PC-3 (cell line): Measurements from ENCODE around the gene KCNJ11. TPM values are rescaled to one million over a fixed set of nuclear protein-coding genes. Genes with fewer than 3 reads are reported as not detected.

ENCODE experiments used
- ATAC-seq: fragments of 200-7000 bp; cut with Tn5 transposase; 2 replicates; pipeline ENCODE4 v1.9.1; 2020; ENCODE audit warnings: mild to moderate bottlenecking, moderate library complexity
- BruUV-seq: library from RNA; stranded (reverse); fragments of 400-500 nt; replicated peaks from 2 replicates; lab custom pipeline; 2021; lab: Mats Ljungman, UMichigan
- CTCF ChIA-PET: fragments of 300-600 bp; sonication (Branson Sonifier 250); formaldehyde crosslinking; loops from one replicate; lab custom pipeline; 2022; ENCODE audit warnings: antibody characterized with exemption; lab: Charles Lee
- POLR2A ChIA-PET: fragments of 300-600 bp; sonication (Branson Sonifier 250); formaldehyde crosslinking; loops from one replicate; lab custom pipeline; 2022; ENCODE audit warnings: antibody characterized with exemption; ENCODE audit not compliant: unreplicated experiment; lab: Charles Lee
- DNase-seq: peaks from one replicate; pipeline ENCODE4 v3.0.0-alpha.2; 2015
- H2AFZ ChIP-seq: fragments of 300-600 bp; sonication (generic); 2 replicates; pipeline ENCODE4 v1.6.0; 2016; ENCODE audit warnings: antibody characterized with exemption, low read length
- H3F3A ChIP-seq: fragments of 300-600 bp; sonication (generic); one replicate; pipeline ENCODE4 v1.6.0; 2017; ENCODE audit warnings: antibody characterized with exemption, low read length, control low read depth, mild to moderate bottlenecking; ENCODE audit not compliant: unreplicated experiment
- H3K27ac ChIP-seq: fragments of 300-600 bp; sonication (generic); 2 replicates; pipeline ENCODE4 v1.5.1; 2016; ENCODE audit warnings: mild to moderate bottlenecking, low read length
- H3K27me3 ChIP-seq: fragments of 300-600 bp; sonication (generic); 2 replicates; pipeline ENCODE4 v1.6.1; 2016; ENCODE audit warnings: low read length, mixed read lengths
- H3K36me3 ChIP-seq: fragments of 300-600 bp; sonication (generic); 2 replicates; pipeline ENCODE4 v1.6.1; 2016; ENCODE audit warnings: low read depth, mixed run types, low read length, mixed read lengths
- H3K4me1 ChIP-seq: fragments of 300-600 bp; sonication (generic); 2 replicates; pipeline ENCODE4 v1.5.1; 2016; ENCODE audit warnings: low read length; ENCODE audit not compliant: insufficient read depth
- H3K4me2 ChIP-seq: fragments of 300-600 bp; sonication (generic); 2 replicates; pipeline ENCODE4 v1.6.0; 2016; ENCODE audit warnings: low read length
- H3K4me3 ChIP-seq: fragments of 300-600 bp; sonication (generic); 2 replicates; pipeline ENCODE4 v1.5.1; 2016; ENCODE audit warnings: mild to moderate bottlenecking, low read length, mixed read lengths
- H3K79me2 ChIP-seq: fragments of 300-600 bp; sonication (generic); 2 replicates; pipeline ENCODE4 v1.6.1; 2017; ENCODE audit warnings: low read length, mixed read lengths
- H3K9ac ChIP-seq: fragments of 300-600 bp; sonication (generic); 2 replicates; pipeline ENCODE4 v1.6.0; 2016; ENCODE audit warnings: mild to moderate bottlenecking, low read length
- H3K9me2 ChIP-seq: fragments of 300-600 bp; sonication (generic); replicated peaks from 2 replicates; pipeline ENCODE4 v1.6.1; 2016; ENCODE audit warnings: mixed run types, low read length, mixed read lengths
- H3K9me3 ChIP-seq: fragments of 300-600 bp; sonication (generic); 2 replicates; pipeline ENCODE4 v1.6.1; 2016; ENCODE audit warnings: low read length, mixed read lengths
- H4K20me1 ChIP-seq: fragments of 300-600 bp; sonication (generic); 2 replicates; pipeline ENCODE4 v1.6.1; 2016; ENCODE audit warnings: low read length, mixed read lengths
- EZH2 ChIP-seq: fragments of 300-600 bp; sonication (generic); IDR thresholded peaks from one replicate; pipeline ENCODE4 v1.6.1; 2017; ENCODE audit warnings: antibody characterized with exemption, mild to moderate bottlenecking, low read length; ENCODE audit not compliant: unreplicated experiment
- EZH2phosphoT487 ChIP-seq: fragments of 300-600 bp; sonication (generic); IDR thresholded peaks from 2 replicates; pipeline ENCODE4 v1.6.1; 2018; ENCODE audit warnings: mild to moderate bottlenecking, antibody characterized with exemption, low read length, borderline replicate concordance
- intact Hi-C: fragments of 100-400 bp; cut with micrococcal nuclease; formaldehyde crosslinking; loops from 2 replicates; pipeline ENCODE4 v1.9.0; 2023
- total RNA-seq: library from RNA; depleted of rRNA; stranded (reverse); fragments of >200 nt; gene quantifications from 2 replicates; pipeline ENCODE4 v1.2.3, GENCODE V29; 2014
- TF ChIP-seq, protein P1 (sequence below): fragments of 300-600 bp; sonication (generic); conservative IDR thresholded peaks from 2 replicates; pipeline ENCODE4 v1.5.1; 2017; ENCODE audit warnings: antibody characterized with exemption, low read depth, mild to moderate bottlenecking, low read length

The KCNJ11 gene
- total RNA-seq, 1 experiment from 2014 or later = 0.98 TPM

DNA sequence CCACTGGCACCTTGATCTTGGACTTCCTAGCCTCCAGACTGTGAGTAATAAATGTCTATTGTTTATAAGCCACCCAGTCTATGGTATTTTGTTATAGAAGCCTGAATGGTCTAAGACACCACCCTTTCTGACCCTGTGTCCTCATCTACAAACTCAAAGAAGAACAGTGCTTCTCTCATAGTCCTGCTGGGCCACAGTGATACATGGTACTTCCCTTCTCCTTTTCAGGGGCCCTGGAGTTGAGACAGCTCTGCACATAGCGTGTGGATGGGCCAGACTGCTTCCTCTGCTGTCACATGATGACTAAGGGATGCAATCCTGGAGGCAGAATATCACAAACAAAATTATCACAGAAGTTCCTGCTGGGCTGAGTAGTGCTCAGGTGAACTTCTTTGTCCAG lies 5.0 kb downstream of the KCNJ11 start:
- TF ChIP-seq EZH2 (no peak), EZH2phosphoT487 (no peak)
- TF ChIP-seq, protein P1, sequence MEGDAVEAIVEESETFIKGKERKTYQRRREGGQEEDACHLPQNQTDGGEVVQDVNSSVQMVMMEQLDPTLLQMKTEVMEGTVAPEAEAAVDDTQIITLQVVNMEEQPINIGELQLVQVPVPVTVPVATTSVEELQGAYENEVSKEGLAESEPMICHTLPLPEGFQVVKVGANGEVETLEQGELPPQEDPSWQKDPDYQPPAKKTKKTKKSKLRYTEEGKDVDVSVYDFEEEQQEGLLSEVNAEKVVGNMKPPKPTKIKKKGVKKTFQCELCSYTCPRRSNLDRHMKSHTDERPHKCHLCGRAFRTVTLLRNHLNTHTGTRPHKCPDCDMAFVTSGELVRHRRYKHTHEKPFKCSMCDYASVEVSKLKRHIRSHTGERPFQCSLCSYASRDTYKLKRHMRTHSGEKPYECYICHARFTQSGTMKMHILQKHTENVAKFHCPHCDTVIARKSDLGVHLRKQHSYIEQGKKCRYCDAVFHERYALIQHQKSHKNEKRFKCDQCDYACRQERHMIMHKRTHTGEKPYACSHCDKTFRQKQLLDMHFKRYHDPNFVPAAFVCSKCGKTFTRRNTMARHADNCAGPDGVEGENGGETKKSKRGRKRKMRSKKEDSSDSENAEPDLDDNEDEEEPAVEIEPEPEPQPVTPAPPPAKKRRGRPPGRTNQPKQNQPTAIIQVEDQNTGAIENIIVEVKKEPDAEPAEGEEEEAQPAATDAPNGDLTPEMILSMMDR = no peak
- ChIA-PET POLR2A (no interaction called here), CTCF (interaction anchor here (0.5 to 2.6 kb wide), 6 partner anchors 90 to 160 kb away, joined by 3 to 13 read pairs (median 4); no protein-coding TSS in a partner anchor)
- DNase-seq = no peak
- H3K27me3 ChIP-seq = no peaks in the 10 kb centered on the region
- intact Hi-C loops = no loop called here
- no TSS peak for BruUV-seq
- no peak for ATAC-seq
- H3K9ac ChIP-seq = no peak overlapping the region
- H3K9me2 ChIP-seq = no peaks in the 10 kb centered on the region
- H2AFZ ChIP-seq = no peak overlapping the region
- H3K4me2 ChIP-seq = no peak overlapping the region
- no peak overlapping the region for H3K4me3 ChIP-seq
- no peak overlapping the region for H3K27ac ChIP-seq
- no peaks in the 10 kb centered on the region for H3K9me3 ChIP-seq
- no peaks in the 10 kb centered on the region for H3K4me1 ChIP-seq
- no peaks in the 10 kb centered on the region for H4K20me1 ChIP-seq
- H3K79me2 ChIP-seq = no peaks in the 10 kb centered on the region
- no peaks in the 10 kb centered on the region for H3F3A ChIP-seq
- H3K36me3 ChIP-seq = no peaks in the 10 kb centered on the region

DNA sequence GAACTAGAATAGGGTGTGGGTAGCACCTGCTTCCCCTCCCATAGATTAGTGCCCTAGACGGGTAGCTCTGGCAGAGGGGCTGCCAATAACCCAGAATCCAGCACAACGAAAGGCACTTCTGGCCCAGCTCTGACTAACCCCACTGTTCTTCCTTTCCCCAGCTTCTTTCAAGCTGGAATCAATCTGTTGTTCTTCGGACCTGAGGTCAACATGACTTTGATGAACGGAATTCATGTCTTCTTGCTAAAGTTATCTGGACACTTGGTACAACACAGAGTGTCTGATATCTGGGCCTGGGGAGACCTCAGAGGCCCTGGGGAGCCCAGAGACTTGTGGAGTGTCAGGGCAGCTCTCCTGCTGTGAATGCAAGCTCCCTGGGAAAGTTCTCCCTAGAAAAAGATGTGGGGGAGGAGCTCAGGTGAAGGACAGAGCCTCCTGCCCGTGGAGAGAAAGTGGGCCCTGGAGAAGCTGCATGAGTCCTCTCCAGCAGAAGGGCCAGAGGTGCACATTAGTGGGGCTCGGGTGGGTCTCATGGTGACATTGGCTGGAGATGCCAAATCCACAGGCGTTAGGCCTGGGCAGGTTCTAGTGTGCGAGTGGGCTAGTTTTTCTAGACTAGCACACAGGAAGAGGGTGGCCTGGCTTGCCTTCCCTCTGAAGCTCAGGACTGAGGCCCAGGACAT lies 6.3 kb downstream of the KCNJ11 start:
- intact Hi-C loops = no loop called here
- no peaks in the 10 kb centered on the region for H3K79me2 ChIP-seq
- no peak overlapping the region for H3K4me2 ChIP-seq
- H3K9me2 ChIP-seq = no peaks in the 10 kb centered on the region
- BruUV-seq = no TSS peak
- no peak for ATAC-seq
- H3K4me3 ChIP-seq = no peak overlapping the region
- H4K20me1 ChIP-seq = no peaks in the 10 kb centered on the region
- no peak overlapping the region for H2AFZ ChIP-seq
- no peaks in the 10 kb centered on the region for H3F3A ChIP-seq
- no peaks in the 10 kb centered on the region for H3K4me1 ChIP-seq
- H3K36me3 ChIP-seq = no peaks in the 10 kb centered on the region
- ChIA-PET CTCF (no interaction called here), POLR2A (interaction anchor here (0.6 kb wide), 1 partner anchor 141 kb away, joined by 6 read pairs; no protein-coding TSS in a partner anchor)
- H3K9ac ChIP-seq = no peak overlapping the region
- H3K9me3 ChIP-seq = no peaks in the 10 kb centered on the region
- TF ChIP-seq EZH2 (no peak), EZH2phosphoT487 (no peak)
- TF ChIP-seq, protein P1 = no peak
- no peak for DNase-seq
- H3K27me3 ChIP-seq = no peaks in the 10 kb centered on the region
- no peak overlapping the region for H3K27ac ChIP-seq

DNA sequence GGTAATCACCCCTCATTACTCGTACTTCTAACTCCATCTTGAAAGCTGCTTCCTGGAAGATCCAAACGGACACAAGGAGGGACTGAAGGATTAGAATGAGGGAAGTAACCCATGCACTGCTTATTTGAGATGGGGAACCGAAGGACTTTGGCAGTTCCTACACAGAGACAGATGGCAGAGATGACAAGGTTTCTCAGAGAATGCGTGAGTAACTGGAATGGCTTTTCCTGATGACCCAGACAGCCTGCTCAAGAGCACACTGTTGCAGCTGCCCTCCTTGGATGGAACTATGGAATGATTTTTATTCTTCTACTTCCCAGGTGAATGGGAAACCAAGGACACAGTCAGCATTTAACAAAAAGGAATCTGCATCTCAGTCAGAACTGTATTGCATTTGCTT lies 7.3 kb downstream of the KCNJ11 start:
- no peak overlapping the region for H3K9ac ChIP-seq
- ATAC-seq (no peak), DNase-seq (no peak)
- H2AFZ ChIP-seq = no peak overlapping the region
- no peaks in the 10 kb centered on the region for H3K9me3 ChIP-seq
- no peak overlapping the region for H3K4me2 ChIP-seq
- no peaks in the 10 kb centered on the region for H3K9me2 ChIP-seq
- H3K36me3 ChIP-seq = no peaks in the 10 kb centered on the region
- no peaks in the 10 kb centered on the region for H4K20me1 ChIP-seq
- H3K4me3 ChIP-seq = no peak overlapping the region
- H3K27me3 ChIP-seq = no peaks in the 10 kb centered on the region
- intact Hi-C loops = no loop called here
- no peaks in the 10 kb centered on the region for H3K4me1 ChIP-seq
- H3K79me2 ChIP-seq = no peaks in the 10 kb centered on the region
- CTCF ChIA-PET = no interaction called here
- POLR2A ChIA-PET = no interaction called here
- no peak for TF ChIP-seq EZH2
- H3K27ac ChIP-seq = no peak overlapping the region
- no TSS peak for BruUV-seq
- no peaks in the 10 kb centered on the region for H3F3A ChIP-seq
